GM13976 (cell line): Measurements from ENCODE around the gene RPS21.

Experiments used
- DNase-seq: peaks from one replicate; pipeline ENCODE4 v3.0.0; 2012; ENCODE audit warnings: low spot score
- in situ Hi-C: fragments of 300-500 bp; cut with MboI; formaldehyde crosslinking; loops from one replicate; pipeline ENCODE4 v1.12.0; 2022; ENCODE audit warnings: low sequenced_read_pairs, mixed read lengths, inconsistent platforms; ENCODE audit not compliant: unreplicated experiment
- TF ChIP-seq, protein P1 (sequence below): IDR thresholded peaks from 2 replicates; pipeline ENCODE4 v1.5.1; 2012; ENCODE audit warnings: borderline replicate concordance, mild to moderate bottlenecking; ENCODE audit not compliant: insufficient read depth; ENCODE audit errors: extremely low read depth, missing control alignments, control extremely low read depth

The RPS21 gene

DNA sequence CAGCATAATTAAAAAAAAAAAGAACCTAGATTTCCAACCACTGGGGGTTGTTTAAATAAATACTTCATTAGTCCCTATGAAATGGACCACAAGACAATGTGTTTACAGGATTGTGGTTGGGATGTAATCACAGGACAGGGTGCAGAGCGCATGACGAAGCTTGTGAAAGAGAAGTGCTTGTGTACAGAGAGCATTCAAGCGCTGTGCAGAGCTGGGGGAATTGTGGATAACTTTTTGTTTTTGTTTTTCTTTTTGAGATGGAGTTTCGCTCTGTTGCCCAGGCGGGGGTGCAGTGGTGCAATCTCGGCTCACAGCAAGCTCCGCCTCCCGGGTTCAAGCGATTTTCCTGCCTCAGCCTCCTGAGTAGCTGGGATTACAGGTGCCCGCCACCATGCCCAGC, 42.1 kb upstream of the RPS21 start:
- TF ChIP-seq, protein P1, sequence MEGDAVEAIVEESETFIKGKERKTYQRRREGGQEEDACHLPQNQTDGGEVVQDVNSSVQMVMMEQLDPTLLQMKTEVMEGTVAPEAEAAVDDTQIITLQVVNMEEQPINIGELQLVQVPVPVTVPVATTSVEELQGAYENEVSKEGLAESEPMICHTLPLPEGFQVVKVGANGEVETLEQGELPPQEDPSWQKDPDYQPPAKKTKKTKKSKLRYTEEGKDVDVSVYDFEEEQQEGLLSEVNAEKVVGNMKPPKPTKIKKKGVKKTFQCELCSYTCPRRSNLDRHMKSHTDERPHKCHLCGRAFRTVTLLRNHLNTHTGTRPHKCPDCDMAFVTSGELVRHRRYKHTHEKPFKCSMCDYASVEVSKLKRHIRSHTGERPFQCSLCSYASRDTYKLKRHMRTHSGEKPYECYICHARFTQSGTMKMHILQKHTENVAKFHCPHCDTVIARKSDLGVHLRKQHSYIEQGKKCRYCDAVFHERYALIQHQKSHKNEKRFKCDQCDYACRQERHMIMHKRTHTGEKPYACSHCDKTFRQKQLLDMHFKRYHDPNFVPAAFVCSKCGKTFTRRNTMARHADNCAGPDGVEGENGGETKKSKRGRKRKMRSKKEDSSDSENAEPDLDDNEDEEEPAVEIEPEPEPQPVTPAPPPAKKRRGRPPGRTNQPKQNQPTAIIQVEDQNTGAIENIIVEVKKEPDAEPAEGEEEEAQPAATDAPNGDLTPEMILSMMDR = no peak
- in situ Hi-C loops = no loop called here
- no peak for DNase-seq

GRCh38 chr20:62345681-62346370, 41.1 kb upstream of the RPS21 start:
- in situ Hi-C loops = no loop called here
- TF ChIP-seq, protein P1 = no peak
- DNase-seq = no peak

DNA sequence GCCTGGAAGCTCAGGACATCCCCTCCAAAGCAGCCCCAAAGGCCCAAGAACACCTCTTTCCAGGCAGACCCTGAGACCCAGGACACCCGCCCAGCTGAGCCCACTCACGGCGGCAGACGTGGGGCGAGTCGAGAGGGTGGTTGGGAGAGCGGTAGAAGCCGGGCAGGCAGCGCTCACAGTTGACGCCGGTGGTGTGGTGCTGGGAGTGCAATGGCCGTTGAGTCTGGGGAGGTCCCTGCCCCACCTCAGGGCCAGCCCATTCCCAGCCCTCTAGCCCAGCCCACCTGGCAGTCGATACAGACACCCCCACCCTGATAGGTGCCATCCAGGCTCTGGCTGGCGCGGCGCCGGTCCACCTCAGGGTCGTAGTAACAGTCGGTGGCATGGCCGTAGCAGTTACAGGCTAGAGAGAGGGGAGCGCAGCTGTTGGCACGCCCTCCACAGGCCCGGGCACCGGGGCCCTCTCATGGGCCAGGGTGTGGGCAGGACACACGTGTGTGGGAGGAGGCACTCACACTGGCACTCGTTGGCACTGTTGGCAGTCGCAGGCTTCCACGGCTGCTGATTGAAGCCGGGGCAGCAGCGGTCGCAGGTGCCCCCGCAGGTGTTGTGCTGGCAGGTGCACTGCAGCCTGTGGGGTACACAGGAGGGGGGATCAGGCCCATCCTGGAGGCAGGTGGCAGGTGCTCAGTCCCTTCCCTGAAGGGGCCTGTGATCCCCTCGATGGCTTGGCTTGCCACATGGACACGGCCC, 40.3 kb upstream of the RPS21 start:
- no peak for DNase-seq
- TF ChIP-seq, protein P1 = no peak
- in situ Hi-C loops = no loop called here

GRCh38 chr20:62347151-62347404, 39.8 kb upstream of the RPS21 start:
- in situ Hi-C loops = no loop called here
- TF ChIP-seq, protein P1 = no peak
- no peak for DNase-seq

DNA sequence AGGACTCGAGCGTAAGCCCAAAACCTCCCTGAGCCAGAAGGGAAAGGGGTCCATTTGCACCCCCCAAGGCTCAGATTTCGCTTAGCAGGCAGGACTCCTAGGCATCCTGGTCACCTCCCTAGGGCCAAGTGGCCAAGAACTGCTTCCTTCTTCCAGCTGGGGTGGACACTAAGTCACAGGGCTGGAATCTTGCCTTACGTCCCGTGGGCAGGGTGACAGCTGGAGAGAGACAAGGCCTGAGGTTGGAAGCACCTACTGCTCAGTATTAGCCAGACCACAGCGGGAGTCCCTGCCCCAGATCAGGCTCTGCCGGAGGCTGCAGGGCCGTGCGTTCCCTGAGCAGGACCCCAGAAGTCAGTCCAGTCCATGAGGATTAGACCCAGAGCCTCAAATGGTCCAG, 39.5 kb upstream of the RPS21 start:
- DNase-seq = no peak
- in situ Hi-C loops = no loop called here
- TF ChIP-seq, protein P1 = no peak

GRCh38 chr20:62348604-62349003, 38.3 kb upstream of the RPS21 start:
- no peak for DNase-seq
- TF ChIP-seq, protein P1 = no peak
- in situ Hi-C loops = no loop called here
